ENCODE results near the gene FBN2. TPM values are rescaled to one million over a fixed set of nuclear protein-coding genes. Genes with fewer than 3 reads are reported as not detected.
"Not testable (repeated sequence)": the region's sequence is repeated elsewhere in the genome, so short reads cannot be mapped to it uniquely, and the experiment has no call there.

Gene FBN2
- total and polyA plus RNA-seq, 2 of the 4 experiments (the other 2 are of a cell fraction) = 26.7 to 69.0 TPM

DNA sequence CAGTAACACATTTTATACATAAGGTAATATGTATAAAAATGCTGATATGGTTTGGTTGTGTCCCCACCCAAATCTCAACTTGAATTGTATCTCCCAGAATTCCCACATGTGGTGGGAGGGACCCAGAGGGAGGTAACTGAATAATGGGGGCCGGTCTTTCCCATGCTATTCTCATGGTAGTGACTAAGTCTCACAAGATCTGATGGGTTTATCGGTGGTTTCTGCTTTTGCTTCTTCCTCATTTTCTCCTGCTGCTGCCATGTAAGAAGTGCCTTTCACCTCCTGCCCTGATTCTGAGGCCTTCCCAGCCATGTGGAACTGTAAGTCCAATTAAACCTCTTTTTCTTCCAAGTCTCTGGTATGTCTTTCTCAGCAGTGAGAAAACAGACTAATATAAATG, 137.3 kb downstream of the FBN2 start:
- in situ Hi-C loops (cut with MboI; ENCODE audit: low sequenced_read_pairs) = not testable (repeated sequence)

More for the DNA sequence above, 137.3 kb downstream of the FBN2 start:
- H3K14ac ChIP-seq (replicated peaks; ENCODE audit: low read depth, low read length); CTCF ChIA-PET; H2AK5ac ChIP-seq (ENCODE audit: low read depth, low read length); H3K9me3 ChIP-seq (ENCODE audit: control insufficient read depth, insufficient read depth, low read length); H2BK20ac ChIP-seq (ENCODE audit: low read depth, low read length); H3K4me2 ChIP-seq (ENCODE audit: low read depth, low read length); H3K4me3 ChIP-seq (ENCODE audit: insufficient read depth, low read depth, low read length); BruUV-seq (replicated peaks); H2AFZ ChIP-seq (replicated peaks; ENCODE audit: low read length, poor library complexity); H3K4ac ChIP-seq (ENCODE audit: low read depth, low read length); H3K27ac ChIP-seq (ENCODE audit: insufficient read depth, low read length); H4K8ac ChIP-seq (ENCODE audit: low read depth in 2 of 2, low read length in 2 of 2); H3K23ac ChIP-seq (ENCODE audit: low read depth, low read length); H3K79me1 ChIP-seq (ENCODE audit: low read depth in 1 of 2, low read length in 2 of 2); H4K91ac ChIP-seq (ENCODE audit: insufficient read depth, low read depth, low read length); H3K9me1 ChIP-seq (ENCODE audit: insufficient read depth, low read length); H3K27me3 ChIP-seq (ENCODE audit: control insufficient read depth, insufficient read depth, low read length); POLR2A ChIA-PET (ENCODE audit: unreplicated experiment); ATAC-seq (ENCODE audit: low read depth); H3K56ac ChIP-seq (ENCODE audit: extremely low read depth, insufficient read depth, low read length); H2BK120ac ChIP-seq (ENCODE audit: low read depth, low read length); dilution Hi-C loops (cut with HindIII; ENCODE audit: low sequenced_read_pairs, unreplicated experiment); H3K4me1 ChIP-seq (ENCODE audit: control insufficient read depth, insufficient read depth, low read length); H4K20me1 ChIP-seq (ENCODE audit: insufficient read depth, low read length); H3K9ac ChIP-seq (ENCODE audit: low read depth, low read length); DNase-seq; H3K18ac ChIP-seq (ENCODE audit: low read depth, low read length); H2BK15ac ChIP-seq (ENCODE audit: low read depth, low read length); H3K36me3 ChIP-seq (ENCODE audit: control insufficient read depth, insufficient read depth, low read length); H2AK9ac ChIP-seq (replicated peaks; ENCODE audit: low read depth, low read length, poor library complexity); intact Hi-C loops (cut with micrococcal nuclease); H4K5ac ChIP-seq (ENCODE audit: low read depth, low read length); H2BK5ac ChIP-seq (ENCODE audit: low read depth, low read length, poor library complexity, severe bottlenecking): not testable (repeated sequence)
- 100% methylated on average over 2 of the region's 2 CpGs; no CpG with 5 or more reads in 1 of the 2 experiments for WGBS, 2 experiments (ENCODE audit: extremely low coverage in 2 of 2, insufficient read length in 1 of 2)
